ENCODE measurements around the gene CLPSL1.

- TF ChIP-seq CTCF (CRISPR knock-in tag; IDR thresholded peaks at IDR 0.05) (peak; percentile 48), TCF7 (IDR thresholded peaks at IDR 0.05; ENCODE audit: low read depth) (peak; percentile 88), JUNB (CRISPR knock-in tag; IDR thresholded peaks at IDR 0.05; ENCODE audit: borderline replicate concordance) (no peak), SNAPC2 (CRISPR knock-in tag; IDR thresholded peaks at IDR 0.05) (peak; percentile 66; the same call in 1 of the 2 replicates), CBFB (CRISPR knock-in tag; IDR thresholded peaks at IDR 0.05) (peak; percentile 23; the same call in 1 of the 2 replicates), NFRKB (IDR thresholded peaks at IDR 0.05) (no peak), ESRRA (CRISPR knock-in tag; IDR thresholded peaks at IDR 0.05; ENCODE audit: low read depth) (0 out of 2 replicates have a peak, but pooled peaks have one; percentile 39), RAD21 (CRISPR knock-in tag; IDR thresholded peaks at IDR 0.05) (peak; percentile 15), ZBTB26 (CRISPR knock-in tag; IDR thresholded peaks at IDR 0.05; ENCODE audit: borderline replicate concordance) (peak; percentile 76; the same call in 1 of the 2 replicates), ATF3 (CRISPR knock-in tag; IDR thresholded peaks at IDR 0.05) (peak; percentile 30), FOXK1 (CRISPR knock-in tag; IDR thresholded peaks at IDR 0.05; ENCODE audit: borderline replicate concordance, low read depth) (no peak; the same call in 1 of the 2 replicates), ZNF503 (CRISPR knock-in tag; IDR thresholded peaks at IDR 0.05) (0 out of 2 replicates have a peak, but pooled peaks have one; percentile 20)
Observed at GRCh38 chr6:35731736-35732532, 48.9 kb upstream of the CLPSL1 start.
